T follicular helper cell (primary cell): ENCODE data around the gene TTC39C.
"Not testable (repeated sequence)": the region's sequence is repeated elsewhere in the genome, so short reads cannot be mapped to it uniquely, and the experiment has no call there.

ENCODE experiments used
- DNase-seq: peaks from one replicate; pipeline ENCODE4 v3.0.0-alpha.2; 2020; ENCODE audit warnings: low read depth

Gene TTC39C

DNA sequence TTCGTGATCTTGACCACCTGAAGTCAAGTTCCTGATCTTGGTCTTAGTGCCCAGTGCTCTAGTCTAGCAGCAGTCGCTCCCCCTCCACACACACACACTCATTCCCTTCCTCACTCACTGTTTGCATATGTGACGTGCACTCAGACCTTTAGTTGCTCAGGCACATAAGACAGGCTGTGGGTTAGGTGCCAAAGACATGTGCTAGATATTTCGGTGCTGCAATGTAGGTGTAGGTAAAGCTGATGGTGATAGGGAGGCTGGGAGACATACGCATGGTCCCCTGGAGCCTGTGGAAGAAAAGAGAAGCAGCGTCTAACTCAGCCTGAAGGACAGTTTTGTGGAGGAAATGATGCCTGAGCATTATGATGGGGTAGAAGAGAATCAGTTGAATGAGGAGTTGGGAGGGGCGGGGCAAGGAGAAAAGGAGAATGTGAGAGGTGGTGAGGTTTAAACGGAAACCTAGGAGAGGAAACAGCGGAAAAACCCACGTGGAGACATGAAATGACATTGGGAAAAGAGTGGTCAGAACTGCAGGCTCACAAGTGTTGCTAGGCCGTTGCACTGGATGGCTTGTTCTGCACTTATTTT lies 3.8 kb downstream of the TTC39C start:
- no peak for DNase-seq

DNA sequence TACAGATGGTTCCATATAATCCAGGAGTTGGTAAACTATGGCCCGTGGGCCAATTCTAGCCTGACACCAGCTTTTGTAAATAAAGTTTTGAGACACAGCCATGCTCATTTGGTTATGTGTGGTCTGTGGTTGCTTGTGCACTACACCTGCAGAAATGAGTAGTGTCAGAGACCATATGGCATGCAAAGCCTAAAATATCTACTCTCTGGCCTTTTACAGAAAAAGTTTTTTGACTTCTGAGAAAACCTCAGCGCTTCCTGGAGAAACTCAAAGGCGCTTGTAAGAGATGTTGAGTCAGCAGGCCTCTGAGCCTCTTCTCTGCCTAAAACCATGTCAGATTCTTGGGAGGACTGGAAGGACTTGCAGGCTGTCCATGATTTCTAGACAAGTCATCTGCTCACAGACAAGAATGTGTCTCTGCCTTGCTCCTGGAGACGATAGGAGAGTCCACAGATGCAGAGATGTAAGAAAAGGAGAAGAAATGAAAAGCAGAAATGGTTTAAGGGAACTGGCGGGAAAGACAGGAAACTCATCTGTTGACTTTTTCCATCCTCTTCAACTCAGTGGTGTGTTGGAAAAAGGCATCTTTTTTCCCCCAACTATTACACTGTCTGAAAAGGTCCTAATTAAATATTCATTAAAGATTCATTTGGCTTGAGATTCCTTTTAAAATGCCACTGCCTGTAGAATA lies 5.2 kb downstream of the TTC39C start:
- DNase-seq: peak; percentile 40

DNA sequence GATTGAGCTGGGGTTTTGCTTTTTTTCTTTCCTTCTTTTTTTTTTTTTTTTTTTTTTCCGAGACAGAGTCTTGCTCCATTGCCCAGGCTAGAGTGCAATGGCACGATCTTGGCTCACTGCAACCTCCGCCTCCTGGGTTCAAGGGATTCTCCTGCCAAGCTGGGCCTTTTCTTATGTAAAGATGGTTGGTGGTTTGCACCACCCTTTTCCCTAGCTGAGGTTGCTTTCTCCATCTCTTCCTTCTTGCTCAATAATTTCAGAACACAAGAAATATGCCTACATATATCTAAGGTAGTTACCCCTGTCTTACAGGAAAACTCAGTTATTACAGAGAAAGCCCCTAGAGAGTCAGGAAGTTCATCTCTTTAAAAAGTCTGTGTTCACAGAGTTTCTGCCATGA lies 7.0 kb downstream of the TTC39C start:
- no peak for DNase-seq

DNA sequence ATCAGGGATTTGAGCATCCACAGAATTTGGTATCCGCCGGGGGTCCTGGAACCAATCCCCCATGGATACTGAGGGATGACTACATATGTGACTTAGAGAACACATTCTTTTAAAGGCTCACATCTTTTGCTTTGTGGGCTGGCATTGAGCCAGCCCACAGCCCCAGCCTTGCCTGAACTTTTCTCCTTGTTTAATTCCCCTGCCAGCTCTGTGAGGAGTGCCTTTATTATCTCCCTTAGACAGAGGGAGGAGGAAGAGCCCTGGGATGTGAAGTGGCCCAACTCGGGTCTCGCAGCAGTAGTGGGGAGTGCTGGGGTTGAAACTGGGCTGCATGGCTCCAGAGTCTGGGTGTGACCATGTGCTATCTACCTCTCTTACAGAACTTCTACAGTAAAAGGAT lies 7.6 kb downstream of the TTC39C start:
- DNase-seq: no peak

DNA sequence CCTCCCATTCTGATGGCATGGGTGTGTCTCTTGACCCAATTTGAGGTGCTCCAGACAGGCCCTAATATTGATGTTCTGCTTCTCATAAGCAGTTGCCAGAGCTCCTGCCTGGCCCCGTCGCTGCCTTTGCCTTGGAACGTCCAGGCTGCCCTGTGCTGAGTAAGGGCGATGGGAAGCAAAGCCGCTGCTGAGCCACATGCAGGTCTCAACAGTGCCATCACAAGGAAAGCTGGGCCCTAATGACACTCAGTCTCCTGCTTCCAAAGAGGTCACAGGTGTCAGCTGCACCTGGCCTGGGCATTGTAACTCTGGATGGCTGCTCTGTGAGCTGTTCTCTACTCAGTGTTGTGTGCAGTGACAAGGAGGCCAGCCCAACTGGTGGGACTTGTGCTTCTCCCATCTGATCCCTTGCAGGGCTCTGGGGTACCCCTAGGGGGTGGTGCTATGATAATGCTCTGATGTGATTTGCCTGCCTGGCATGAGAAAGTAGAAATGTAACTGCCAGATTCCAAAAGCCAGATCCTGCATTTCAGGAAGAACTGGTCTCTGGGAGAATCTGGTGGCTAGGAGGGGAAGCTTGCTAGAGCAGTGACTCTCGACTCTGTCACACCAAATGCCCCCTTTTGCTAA lies 8.7 kb downstream of the TTC39C start:
- DNase-seq: no peak

DNA sequence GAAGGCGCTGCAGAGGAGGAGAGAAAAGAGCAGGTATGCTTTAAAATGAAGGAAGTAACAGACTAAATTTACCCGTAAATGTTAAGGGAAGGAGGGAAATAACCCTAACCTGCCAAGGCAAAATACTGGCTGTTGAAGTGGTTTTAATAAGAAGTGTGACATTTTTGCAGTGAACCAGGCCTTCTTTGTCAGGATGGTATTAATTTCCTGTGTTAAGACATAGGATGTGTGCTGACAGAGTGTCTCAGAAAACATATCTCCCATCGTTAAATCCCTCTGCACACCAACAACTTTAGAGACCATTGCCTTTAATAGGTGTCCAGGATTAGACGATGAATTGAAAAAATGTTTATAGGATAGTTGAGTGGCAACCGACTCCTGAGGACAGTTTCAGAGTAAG lies 9.9 kb downstream of the TTC39C start:
- no peak for DNase-seq

DNA sequence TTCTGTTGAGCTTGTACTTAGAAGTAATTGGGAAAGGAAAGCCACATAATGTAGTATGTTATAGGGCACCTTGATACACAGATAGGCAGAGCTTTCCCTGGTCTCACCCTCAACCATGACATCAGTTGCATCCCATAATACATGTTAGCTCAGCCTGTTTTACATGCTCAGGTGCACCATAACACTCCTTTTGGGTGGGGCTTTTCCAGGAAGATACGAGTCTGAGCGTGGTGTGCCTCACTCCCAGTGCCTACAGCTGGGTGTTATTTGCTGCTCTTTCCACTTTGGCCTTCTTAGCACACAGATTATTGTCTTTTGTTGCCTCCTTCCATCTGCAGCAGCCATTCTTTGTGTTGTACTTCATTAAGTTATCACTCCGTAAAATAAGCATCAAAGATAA lies 11.9 kb downstream of the TTC39C start:
- DNase-seq: no peak

DNA sequence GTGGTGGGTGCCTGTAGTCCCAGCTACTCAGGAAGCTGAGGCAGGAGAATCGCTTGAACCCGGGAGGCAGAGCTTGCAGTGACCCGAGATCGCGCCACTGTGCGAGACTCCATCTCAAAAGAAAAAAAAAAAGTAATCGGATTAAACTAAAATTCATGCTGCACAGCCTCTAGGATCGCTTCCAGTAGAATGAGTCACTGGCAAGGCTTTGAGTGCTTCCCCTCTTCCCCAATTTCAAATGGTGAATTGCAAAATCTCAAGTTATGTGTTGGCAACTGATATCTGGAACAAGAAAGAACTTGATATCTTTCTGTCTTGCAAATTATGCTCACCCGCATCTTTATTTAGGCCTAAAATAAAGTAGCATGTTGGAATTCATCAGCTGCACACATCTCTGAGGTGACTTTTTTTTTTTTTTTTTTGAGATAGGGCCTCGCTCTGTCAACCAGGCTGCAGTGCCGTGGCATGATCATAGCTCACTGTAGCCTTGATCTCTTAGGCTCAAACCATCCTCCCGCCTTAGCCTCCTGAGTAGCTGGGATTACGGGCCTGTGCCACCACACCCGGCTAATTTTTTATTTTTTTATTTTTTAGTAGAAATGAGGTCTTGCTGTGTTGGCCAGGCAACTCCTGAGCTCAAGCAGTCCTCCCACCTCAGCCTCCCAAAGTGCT lies 12.7 kb downstream of the TTC39C start:
- no peak for DNase-seq

DNA sequence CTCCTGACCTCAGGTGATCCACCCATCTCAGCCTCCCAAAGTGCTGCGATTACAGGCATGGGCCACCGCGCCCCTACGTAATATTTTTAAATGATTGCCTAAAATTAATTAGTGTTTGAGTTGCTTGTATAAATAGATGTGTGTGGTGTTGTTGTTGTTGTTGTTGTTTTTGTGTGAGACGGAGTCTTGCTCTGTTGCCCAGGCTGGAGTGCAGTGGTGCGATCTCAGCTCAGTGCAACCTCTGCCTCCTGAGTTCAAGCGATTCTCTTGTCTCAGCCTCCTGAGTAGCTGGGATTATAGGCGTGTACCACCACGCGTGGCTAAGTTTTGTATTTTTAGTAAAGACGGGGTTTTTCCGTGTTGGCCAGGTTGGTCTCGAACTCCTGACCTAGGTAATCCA lies 14.4 kb downstream of the TTC39C start:
- not testable (repeated sequence) for DNase-seq

DNA sequence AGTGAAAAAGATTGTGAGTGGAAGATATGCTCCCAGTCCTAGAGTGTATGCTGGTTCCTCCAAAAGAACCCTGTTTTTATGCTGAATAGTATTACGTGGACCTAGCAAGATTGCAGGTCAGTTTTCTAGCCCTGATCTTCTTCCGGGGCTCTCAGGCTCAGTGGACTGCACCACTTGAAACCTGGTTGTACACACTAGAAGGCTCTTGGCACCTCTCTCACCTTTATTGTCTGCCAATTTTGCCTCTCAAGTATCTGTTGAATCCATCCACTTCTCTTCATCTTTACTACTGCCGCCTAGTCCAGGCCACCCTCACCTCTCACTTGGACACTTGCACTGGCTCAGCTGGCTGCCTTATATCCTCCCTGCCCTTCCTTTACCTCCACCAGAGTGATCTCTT lies 16.8 kb downstream of the TTC39C start:
- no peak for DNase-seq

DNA sequence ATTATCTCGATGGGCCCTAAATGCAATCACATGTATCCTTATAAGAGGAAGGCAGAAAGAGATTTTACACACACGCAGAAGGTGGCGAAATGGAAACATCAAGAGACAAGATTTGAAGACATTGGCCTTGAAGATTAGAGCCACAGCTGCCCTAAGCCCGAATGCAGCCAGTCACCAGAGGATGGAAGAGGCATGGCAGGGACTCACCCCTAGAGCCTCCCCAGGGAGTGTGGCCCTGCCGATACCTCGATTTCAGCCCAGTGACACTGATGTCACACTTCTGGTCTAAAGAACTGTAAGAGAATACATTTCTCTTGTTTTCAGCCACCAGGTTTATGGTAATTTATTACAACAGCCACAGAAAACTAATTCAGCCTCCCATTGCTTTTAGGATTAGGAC lies 17.4 kb downstream of the TTC39C start:
- DNase-seq: no peak

DNA sequence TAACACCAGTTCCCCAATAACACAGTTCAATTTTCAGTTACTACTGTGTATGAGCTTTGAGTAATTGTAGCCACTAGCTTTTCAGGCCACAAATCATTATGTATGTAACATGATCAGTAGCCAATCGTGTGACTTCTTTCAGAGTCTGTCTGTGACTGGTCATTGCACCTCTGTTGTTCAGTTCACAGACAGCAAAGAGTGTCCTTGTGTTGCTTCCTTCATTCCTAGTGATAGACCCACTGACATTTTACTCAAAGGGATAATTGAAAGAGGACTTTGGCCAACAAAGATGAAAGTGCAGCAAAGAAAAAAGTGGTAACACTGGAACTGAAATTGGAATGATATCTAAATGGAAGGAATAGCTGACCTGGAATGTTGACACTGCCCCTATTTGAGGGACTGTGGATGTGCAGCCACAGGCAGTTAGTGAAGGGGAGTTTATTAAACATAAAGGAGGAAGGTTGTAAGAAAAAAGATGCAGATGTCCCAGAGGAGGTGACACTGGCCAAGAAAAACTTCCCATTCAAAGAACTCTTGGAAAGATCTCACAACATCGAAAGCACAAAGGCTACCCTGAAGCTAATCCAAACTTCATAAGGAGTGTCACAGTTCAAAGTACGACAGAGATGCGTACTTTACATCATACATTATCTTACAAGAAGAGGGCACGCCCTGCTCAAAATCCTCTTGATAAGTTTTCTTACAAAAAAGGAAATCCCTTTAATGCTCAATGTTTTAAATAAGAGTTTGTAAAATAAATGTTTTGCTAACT lies 19.3 kb downstream of the TTC39C start:
- no peak for DNase-seq

DNA sequence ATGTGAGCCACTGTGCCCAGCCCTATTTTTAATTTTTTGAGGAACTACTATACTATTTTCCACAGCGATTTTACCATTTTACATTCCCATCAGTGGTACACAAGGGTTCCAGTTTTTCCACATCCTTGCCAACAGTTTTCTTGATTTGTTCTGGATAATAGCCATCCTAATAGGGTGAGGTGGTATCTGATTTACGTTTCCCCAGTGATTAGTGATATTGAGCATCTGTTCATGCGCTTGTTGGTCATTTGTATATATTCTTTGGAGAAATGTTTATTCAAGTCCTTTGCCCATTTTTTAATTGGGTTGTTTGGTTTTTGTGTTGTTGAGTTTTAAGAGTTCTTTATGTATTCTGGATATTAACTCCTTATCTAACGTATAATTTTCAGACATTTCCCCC lies 20.8 kb downstream of the TTC39C start:
- DNase-seq: no peak

DNA sequence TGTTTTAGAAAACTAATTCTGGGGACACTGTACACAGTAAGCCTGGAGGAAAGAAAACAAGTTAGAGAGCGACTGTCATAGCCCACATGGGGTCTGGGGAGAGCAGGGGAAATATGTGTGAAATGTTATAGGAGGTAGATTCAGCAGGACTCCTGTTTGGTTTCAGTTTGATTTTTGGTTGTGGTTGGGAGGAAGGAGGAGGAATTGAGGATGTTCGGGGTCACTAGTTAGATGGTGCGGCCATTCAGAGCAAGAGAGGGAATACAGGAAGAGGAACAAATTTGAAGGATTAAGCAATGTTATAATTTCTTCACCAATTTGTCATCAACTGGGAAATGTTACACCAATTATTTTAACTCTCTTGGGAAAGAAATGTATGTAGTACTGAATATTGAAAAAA lies 25.1 kb downstream of the TTC39C start:
- no peak for DNase-seq

DNA sequence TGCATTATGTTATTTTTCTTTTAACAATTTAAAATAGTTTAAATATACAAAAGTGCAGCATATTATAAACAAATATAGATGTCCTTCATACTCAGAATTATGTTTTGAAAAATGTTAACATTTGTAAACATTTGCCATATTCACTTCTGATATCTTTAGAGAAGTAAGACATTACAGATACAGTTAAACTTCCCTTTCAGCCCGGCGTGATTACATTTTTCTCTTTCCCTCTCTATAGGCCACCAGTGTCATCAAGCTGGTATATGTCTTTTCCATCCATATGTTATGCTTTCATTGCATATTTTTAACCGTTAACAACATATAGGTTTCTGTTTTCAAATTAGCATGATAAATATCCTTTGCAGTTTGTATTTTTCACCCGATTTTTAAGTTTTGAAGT lies 27.1 kb downstream of the TTC39C start:
- no peak for DNase-seq

DNA sequence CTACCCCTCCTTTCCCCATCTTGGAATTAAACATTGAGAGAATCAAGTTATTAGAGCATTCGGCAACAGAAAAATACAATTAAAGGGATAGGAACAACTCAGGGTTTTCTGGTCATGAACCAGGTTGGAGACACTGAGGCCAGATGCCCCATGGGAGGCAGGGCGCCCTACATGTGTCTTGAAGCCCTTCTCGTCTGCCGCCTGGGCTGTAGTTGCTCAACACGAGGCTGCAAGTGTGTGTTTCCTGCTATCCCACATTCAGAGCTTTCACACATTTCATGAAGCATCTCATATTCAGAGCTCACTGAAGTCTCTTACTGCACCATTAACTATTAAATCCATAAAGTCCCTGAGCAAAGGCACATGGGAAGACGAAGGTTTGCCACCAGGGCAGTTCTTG lies 28.8 kb downstream of the TTC39C start:
- DNase-seq: no peak

DNA sequence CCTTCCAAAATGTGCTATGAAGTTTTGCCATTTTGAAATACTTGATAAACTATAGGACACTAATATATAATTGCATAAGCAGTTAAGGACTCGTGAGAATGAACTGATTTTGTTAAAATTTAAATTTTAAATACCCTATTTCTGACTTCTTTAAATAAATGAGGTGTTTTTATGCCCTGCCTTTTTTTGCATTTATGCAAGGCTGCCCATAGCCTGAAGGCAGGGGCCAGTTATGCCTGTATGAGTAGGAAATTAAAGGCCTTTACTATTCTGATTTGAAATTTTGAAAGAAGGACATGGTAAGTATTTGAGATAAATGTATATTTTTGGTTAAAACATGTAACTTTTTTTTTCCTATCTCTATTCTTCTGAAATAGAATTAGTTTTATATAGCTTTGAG lies 33.7 kb downstream of the TTC39C start:
- no peak for DNase-seq

DNA sequence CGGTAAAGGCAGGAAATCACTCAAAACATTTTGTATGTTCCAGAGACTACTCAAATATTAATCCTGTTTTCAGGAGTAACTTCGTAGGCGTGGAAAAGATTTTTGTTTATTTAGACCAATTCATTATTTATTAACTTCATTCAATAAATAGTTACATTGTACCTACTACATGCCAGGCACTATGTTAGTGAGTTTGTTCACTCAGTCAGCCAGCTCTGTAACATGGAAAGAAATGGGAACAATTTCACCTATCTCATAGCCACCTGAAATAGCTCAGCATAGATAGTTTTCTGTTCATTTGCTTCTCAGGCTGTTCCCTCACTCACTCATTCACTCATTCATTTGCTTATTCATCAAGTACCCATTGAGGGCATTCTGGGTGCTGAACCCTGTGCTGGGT lies 34.6 kb downstream of the TTC39C start:
- no peak for DNase-seq

DNA sequence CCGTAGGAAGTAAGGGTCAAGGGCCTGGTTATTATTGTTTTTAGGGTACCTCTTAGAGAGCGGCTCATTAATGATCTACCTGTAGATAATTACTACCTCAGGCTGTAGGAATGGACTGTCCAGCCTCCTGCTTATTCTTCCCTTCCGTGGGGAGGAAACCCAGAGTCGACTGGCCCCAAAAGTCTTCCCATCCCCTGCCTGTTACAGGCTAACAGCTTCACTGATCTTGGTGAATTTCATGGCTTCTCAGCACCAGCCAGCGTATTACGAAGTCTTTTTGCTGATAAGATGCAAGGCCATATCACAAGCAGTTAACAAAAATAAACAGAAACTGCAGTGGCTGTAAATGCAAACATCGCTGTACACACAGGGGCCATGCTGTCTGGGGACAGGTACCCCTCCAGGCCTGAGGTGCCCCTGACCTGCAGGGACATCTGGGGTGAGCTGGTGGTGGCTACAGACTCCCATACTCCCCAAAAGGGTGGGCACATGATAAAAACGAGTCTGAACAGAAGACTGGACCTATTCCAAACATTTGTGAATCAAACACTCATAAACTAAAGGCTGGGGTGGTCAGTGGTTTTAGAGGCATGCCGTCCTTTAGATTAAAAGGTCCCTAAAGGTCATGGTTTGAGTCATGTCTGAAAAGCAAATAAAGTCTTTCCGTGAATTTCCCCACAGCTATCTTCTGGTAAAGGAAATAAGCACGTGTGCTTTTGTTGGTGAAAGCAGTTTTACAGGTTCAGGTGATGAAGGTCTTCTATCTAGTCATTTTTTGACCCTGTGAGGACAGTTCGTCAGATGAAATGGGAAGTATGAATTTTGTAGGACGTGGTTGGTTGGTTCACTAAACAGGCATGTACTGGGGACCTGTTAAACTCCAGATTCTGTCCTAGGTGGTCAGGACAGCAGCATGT lies 36.7 kb downstream of the TTC39C start:
- no peak for DNase-seq

DNA sequence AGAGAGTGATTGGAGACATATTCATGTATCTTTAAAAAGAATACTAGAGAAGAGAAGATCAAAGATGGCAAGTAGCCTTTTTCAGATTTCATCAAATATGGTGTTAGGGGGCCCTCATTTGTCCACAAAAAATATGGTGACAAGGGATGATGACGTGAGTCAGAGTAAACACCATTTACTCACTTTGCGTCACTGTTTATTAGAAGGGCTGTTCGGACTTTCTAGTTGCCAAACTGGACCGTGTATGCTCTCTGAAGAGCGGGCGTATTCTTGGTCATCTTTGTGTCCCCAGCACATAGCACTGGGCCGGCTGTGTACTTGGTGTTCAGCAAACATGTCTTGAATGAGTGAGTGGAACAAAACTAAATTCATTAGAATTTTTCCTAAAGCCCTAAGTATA lies 37.5 kb downstream of the TTC39C start:
- no peak for DNase-seq

DNA sequence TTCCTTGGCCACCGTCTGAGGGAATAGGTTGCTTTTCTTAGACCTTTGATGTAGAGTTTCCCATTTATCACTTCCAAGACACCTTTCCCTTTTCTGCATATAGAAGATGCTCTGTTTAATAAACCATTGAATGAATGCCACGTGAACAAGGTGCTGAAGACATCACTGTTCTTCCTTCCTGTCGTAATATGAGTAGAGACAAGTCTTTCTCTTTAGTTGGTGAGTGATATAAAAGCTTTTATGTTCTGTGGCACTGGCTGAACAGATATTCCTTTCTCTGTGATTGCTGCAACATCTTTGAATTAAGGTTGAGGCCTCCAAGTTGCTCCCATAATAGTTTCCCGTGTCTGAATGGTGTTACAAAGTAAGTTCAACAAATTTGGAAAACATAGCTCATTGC lies 38.7 kb downstream of the TTC39C start:
- DNase-seq: no peak
